Testis (tissue), 3 donors: ENCODE data around the gene FSTL4. TPM values are rescaled to one million over a fixed set of nuclear protein-coding genes. Genes with fewer than 3 reads are reported as not detected.

Experiments
- DNase-seq: peaks from one replicate; pipeline ENCODE4 v3.0.0-alpha.2; 2019
- H3K27ac ChIP-seq, 2 donors: fragments of 200-600 bp; sonication (generic); one replicate each; pipeline ENCODE4 v1.5.1; 2019
- H3K27me3 ChIP-seq: fragments of 200-600 bp; sonication (generic); one replicate; pipeline ENCODE4 v1.5.1; 2019
- H3K36me3 ChIP-seq: fragments of 200-600 bp; sonication (generic); one replicate; pipeline ENCODE4 v1.5.1; 2017; ENCODE audit warnings: low read depth; ENCODE audit errors: missing control alignments
- H3K4me1 ChIP-seq: fragments of 200-600 bp; sonication (generic); one replicate; pipeline ENCODE4 v1.5.1; 2019
- H3K4me3 ChIP-seq, 2 donors: fragments of 200-600 bp; sonication (generic); one replicate each; pipeline ENCODE4 v1.5.1; 2017 to 2019
- H3K9me3 ChIP-seq: fragments of 200-600 bp; sonication (generic); one replicate; pipeline ENCODE4 v1.5.1; 2017
- CTCF ChIP-seq, 3 experiments: fragments of 450-650 bp in 2 of 3; fragments of 200-600 bp in 1 of 3; sonication (generic) in 1 of 3; IDR thresholded peaks; one replicate each; pipeline ENCODE4 v1.5.1; 2016 to 2019; ENCODE audit warnings: antibody characterized with exemption in 3 of 3, mild to moderate bottlenecking in 2 of 3, moderate library complexity in 1 of 3
- POLR2A ChIP-seq: fragments of 450-650 bp; IDR thresholded peaks from one replicate; pipeline ENCODE4 v1.6.1; 2017; ENCODE audit warnings: antibody characterized with exemption, mild to moderate bottlenecking, moderate library complexity
- WGBS, 2 donors: methylation state at CpG; one replicate each; pipeline ENCODE4 v1.1.5; 2018; 5-methylcytosine and 5-hydroxymethylcytosine counted together
- intact Hi-C: fragments of 100-400 bp; cut with DNase I; formaldehyde crosslinking; loops from one replicate; pipeline ENCODE4 v1.15.1; 2023; ENCODE audit warnings: low total_unique reads
- microRNA-seq, 2 donors: library from miRNA; unstranded; fragments of <30 nt; microRNA quantifications; one replicate each; pipeline ENCODE4, GENCODE V29; 2016; ENCODE audit warnings: borderline number of aligned reads in 2 of 2, borderline replicate concordance in 1 of 2
- polyA plus RNA-seq: library from polyadenylated mRNA; stranded (reverse); fragments of 350-450 nt; fragmentation: Illumina TruSeq; extraction: RNeasy Lipid Tissue Mini Kit (QIAGEN cat#74804); gene quantifications from one replicate; pipeline ENCODE4 v1.2.3, GENCODE V29; 2014; ENCODE audit warnings: low read depth, low replicate concordance; ENCODE audit not compliant: insufficient read depth
- small RNA-seq, 2 donors: library from RNA; depleted of rRNA; stranded (forward); fragments of <200 nt; gene quantifications; one replicate each; pipeline ENCODE3, GENCODE V24; 2016
- total RNA-seq, 2 donors: library from RNA; depleted of rRNA; stranded (reverse); fragments of >200 nt; gene quantifications; one replicate each; pipeline ENCODE4 v1.2.3, GENCODE V29; 2016

The FSTL4 gene
- total and polyA plus RNA-seq, 3 donors from 2014 or later, result 7.1 to 8.6 (median 7.4) TPM

- Histone ChIP-seq H3K27ac (no peak overlapping the region), H3K4me3 (no peak overlapping the region), H3K27me3 (no peaks in the 10 kb centered on the region), H3K36me3 (no peaks in the 10 kb centered on the region), H3K9me3 (no peaks in the 10 kb centered on the region), H3K4me1 (no peaks in the 10 kb centered on the region)
- DNase-seq, result no peak
- intact Hi-C loops, result no loop called here
- 91 to 92% methylated on average over 4 of the region's 4 CpGs for WGBS, 2 donors
- TF ChIP-seq CTCF (IDR thresholded peaks at IDR 0.05), result no peak
- no peak for TF ChIP-seq POLR2A
Observed at GRCh38 chr5:133149345-133149744, 463.0 kb downstream of the FSTL4 start.

- WGBS, 2 donors, result 84 to 87% methylated on average over 7 of the region's 7 CpGs
- DNase-seq, result no peak
- intact Hi-C loops, result no loop called here
Observed at GRCh38 chr5:133147815-133148567, 464.4 kb downstream of the FSTL4 start.

GRCh38 chr5:133147411-133147810 is 464.9 kb downstream of the FSTL4 start:
- no peaks in the 10 kb centered on the region for H3K9me3 ChIP-seq
- no peaks in the 10 kb centered on the region for H3K4me1 ChIP-seq
- 33 to 42% methylated on average over 7 of the region's 7 CpGs for WGBS, 2 donors
- no peaks in the 10 kb centered on the region for H3K36me3 ChIP-seq
- intact Hi-C loops, result no loop called here
- no peaks in the 10 kb centered on the region for H3K27me3 ChIP-seq
- peak; percentile 18 for DNase-seq
- no peak for TF ChIP-seq POLR2A
- no peak for TF ChIP-seq CTCF (IDR thresholded peaks at IDR 0.05)
- H3K27ac ChIP-seq, result no peak overlapping the region
- no peak overlapping the region for H3K4me3 ChIP-seq

More at GRCh38 chr5:133147815-133148567, 464.4 kb downstream of the FSTL4 start:
- H3K9me3 ChIP-seq, result no peaks in the 10 kb centered on the region
- no peak overlapping the region for H3K4me3 ChIP-seq
- no peak for TF ChIP-seq CTCF (IDR thresholded peaks at IDR 0.05)
- no peak for TF ChIP-seq POLR2A
- no peaks in the 10 kb centered on the region for H3K36me3 ChIP-seq
- no peaks in the 10 kb centered on the region for H3K4me1 ChIP-seq
- H3K27me3 ChIP-seq, result no peaks in the 10 kb centered on the region
- no peak overlapping the region for H3K27ac ChIP-seq

Small RNA genes lying within 50 kb of the gene (microRNA-seq; reads per million reads assigned to microRNA genes)
- 0 reads per million in 2 donors for gene MIR1289-2

Small RNA genes lying within 50 kb of the gene (small RNA-seq; reads per million reads assigned to genes)
- gene MIR1289-2, result 0 reads per million in 2 donors
